Fibroblast of lung (primary cell): ENCODE data around the gene TMEM248. TPM values are rescaled to one million over a fixed set of nuclear protein-coding genes. Genes with fewer than 3 reads are reported as not detected.

Experiments used
- DNase-seq, 2 donors: peaks; one replicate each; pipeline versions ENCODE4 v3.0.0 to v3.0.0-alpha.2; 2010; ENCODE audit warnings: low read depth in 2 of 2
- H2AFZ ChIP-seq: 2 replicates; pipeline ENCODE4 v1.5.1; 2012; ENCODE audit warnings: low read length, control low read depth, inconsistent platforms
- H3K27ac ChIP-seq: 2 replicates; pipeline ENCODE4 v1.5.1; 2011; ENCODE audit warnings: low read length, control low read depth; ENCODE audit not compliant: insufficient read depth
- H3K27me3 ChIP-seq: 2 replicates; pipeline ENCODE4 v1.5.1; 2011; ENCODE audit warnings: mild to moderate bottlenecking, low read length; ENCODE audit not compliant: control insufficient read depth, insufficient read depth
- H3K36me3 ChIP-seq: 2 replicates; pipeline ENCODE4 v1.5.1; 2011; ENCODE audit warnings: low read length; ENCODE audit not compliant: control insufficient read depth, insufficient read depth
- H3K4me1 ChIP-seq: 2 replicates; pipeline ENCODE4 v1.5.1; 2011; ENCODE audit warnings: low read length; ENCODE audit not compliant: control insufficient read depth, insufficient read depth; ENCODE audit errors: extremely low read depth
- H3K4me2 ChIP-seq: 2 replicates; pipeline ENCODE4 v1.5.1; 2011; ENCODE audit warnings: low read length, control low read depth; ENCODE audit not compliant: insufficient read depth; ENCODE audit errors: extremely low read depth
- H3K4me3 ChIP-seq, 4 experiments: fragments of 200-600 bp in 1 of 4; sonication (generic) in 1 of 4; replicated peaks in 1 of 4; 2 replicates each; pipeline ENCODE4 v1.5.1; 2011 to 2016; ENCODE audit warnings: low read length in 4 of 4, low read depth in 3 of 4, mild to moderate bottlenecking in 3 of 4, control low read depth in 2 of 4, inconsistent platforms in 1 of 4, mixed read lengths in 1 of 4; ENCODE audit not compliant: insufficient read depth in 1 of 4; ENCODE audit errors: control extremely low read depth in 1 of 4
- H3K79me2 ChIP-seq: 2 replicates; pipeline ENCODE4 v1.5.1; 2012; ENCODE audit warnings: mild to moderate bottlenecking, low read length, inconsistent platforms; ENCODE audit not compliant: control insufficient read depth, insufficient read depth
- H3K9ac ChIP-seq: 2 replicates; pipeline ENCODE4 v1.5.1; 2011; ENCODE audit warnings: mild to moderate bottlenecking, low read length, control low read depth; ENCODE audit not compliant: insufficient read depth
- H3K9me3 ChIP-seq: 2 replicates; pipeline ENCODE4 v1.5.1; 2012; ENCODE audit warnings: low read depth, low read length; ENCODE audit not compliant: control insufficient read depth, insufficient read depth
- H4K20me1 ChIP-seq: 2 replicates; pipeline ENCODE4 v1.5.1; 2011; ENCODE audit warnings: low read length; ENCODE audit not compliant: control insufficient read depth, insufficient read depth; ENCODE audit errors: extremely low read depth
- EZH2 ChIP-seq: IDR thresholded peaks from 2 replicates; pipeline ENCODE4 v1.5.1; 2012; ENCODE audit warnings: low read length, control low read depth, mild to moderate bottlenecking; ENCODE audit errors: missing control alignments
- polyA plus RNA-seq, 2 donors: library from polyadenylated mRNA; depleted of rRNA in 1 of 2; stranded (reverse) in 1 of 2; unstranded in 1 of 2; fragments of >200 nt; gene quantifications; 2 replicates each; pipeline ENCODE4 v1.2.1, GENCODE V29; 2011 to 2012; ENCODE audit warnings: missing spikeins in 1 of 2
- total RNA-seq: library from RNA; depleted of rRNA; stranded (reverse); fragments of >200 nt; gene quantifications from 2 replicates; pipeline ENCODE4 v1.2.1, GENCODE V29; 2014
- TF ChIP-seq, protein P1 (sequence below), 2 donors: IDR thresholded peaks in 1 of 2; conservative IDR thresholded peaks in 1 of 2; 1 replicate in 1 of 2; 2 replicates in 1 of 2; pipeline ENCODE4 v1.5.1; 2011 to 2012; ENCODE audit warnings: low read length in 2 of 2, control low read depth in 1 of 2, inconsistent platforms in 1 of 2, low read depth in 1 of 2, mild to moderate bottlenecking in 1 of 2

The TMEM248 gene
- total and polyA plus RNA-seq, 2 donors (not counting 1 experiment from before 2014, with no cell fraction given) = 65.7 to 162 TPM

DNA sequence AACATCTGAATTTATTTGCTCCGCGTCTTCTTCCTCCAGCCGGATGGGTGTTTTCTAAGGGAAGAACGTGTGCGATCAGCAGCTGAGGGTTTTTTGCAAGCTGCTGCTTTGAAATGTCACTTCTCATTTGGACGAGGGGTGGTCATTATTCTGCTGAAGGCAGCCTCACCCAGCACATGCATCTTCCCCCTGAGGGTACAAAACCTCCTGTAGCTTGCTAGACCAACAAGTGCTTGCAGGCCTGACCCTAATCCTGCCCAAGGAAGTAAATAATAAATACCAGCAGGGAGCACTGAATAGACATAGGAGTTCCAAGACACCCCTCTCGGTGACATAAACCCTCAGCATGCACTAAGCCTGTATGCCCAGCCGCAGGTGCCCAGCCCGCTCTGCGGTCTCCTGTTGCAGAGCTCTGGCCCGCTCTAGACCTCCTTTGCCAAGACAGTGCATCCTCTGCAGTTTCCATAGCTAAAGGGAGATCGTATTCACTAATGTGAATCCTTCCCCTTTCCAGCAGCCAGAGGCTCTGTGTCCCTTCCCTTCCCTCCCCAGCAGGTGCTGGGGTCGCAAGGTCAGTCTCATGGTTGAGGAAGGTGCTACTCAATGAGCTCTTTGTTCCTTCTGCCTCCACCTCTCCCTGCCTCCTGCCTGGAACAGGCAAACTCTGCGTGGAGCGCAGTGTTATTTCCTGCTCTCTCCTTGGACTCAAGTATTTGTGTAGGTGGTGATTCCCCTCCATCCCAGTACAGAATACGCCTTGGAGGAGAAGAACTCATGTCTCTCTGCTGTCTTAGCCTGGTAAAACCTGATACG lies 37.7 kb downstream of the TMEM248 start:
- no peak for DNase-seq
- Histone ChIP-seq H3K27me3 (no peaks in the 10 kb centered on the region), H3K4me1 (no peaks in the 10 kb centered on the region), H4K20me1 (no peaks in the 10 kb centered on the region), H2AFZ (no peak overlapping the region), H3K36me3 (peaks cover 20% of the 10 kb centered on the region), H3K4me2 (no peak overlapping the region), H3K79me2 (no peaks in the 10 kb centered on the region), H3K4me3 (no peak overlapping the region), H3K9me3 (no peaks in the 10 kb centered on the region), H3K27ac (no peak overlapping the region), H3K9ac (no peak overlapping the region)
- TF ChIP-seq, protein P1, sequence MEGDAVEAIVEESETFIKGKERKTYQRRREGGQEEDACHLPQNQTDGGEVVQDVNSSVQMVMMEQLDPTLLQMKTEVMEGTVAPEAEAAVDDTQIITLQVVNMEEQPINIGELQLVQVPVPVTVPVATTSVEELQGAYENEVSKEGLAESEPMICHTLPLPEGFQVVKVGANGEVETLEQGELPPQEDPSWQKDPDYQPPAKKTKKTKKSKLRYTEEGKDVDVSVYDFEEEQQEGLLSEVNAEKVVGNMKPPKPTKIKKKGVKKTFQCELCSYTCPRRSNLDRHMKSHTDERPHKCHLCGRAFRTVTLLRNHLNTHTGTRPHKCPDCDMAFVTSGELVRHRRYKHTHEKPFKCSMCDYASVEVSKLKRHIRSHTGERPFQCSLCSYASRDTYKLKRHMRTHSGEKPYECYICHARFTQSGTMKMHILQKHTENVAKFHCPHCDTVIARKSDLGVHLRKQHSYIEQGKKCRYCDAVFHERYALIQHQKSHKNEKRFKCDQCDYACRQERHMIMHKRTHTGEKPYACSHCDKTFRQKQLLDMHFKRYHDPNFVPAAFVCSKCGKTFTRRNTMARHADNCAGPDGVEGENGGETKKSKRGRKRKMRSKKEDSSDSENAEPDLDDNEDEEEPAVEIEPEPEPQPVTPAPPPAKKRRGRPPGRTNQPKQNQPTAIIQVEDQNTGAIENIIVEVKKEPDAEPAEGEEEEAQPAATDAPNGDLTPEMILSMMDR (conservative IDR thresholded peaks at IDR 0.05 in 1 of 2, IDR thresholded peaks at IDR 0.05 in 1 of 2; ENCODE audit: low read depth in 1 of 2, low read length in 2 of 2) = no peak
- TF ChIP-seq EZH2 = no peak

DNA sequence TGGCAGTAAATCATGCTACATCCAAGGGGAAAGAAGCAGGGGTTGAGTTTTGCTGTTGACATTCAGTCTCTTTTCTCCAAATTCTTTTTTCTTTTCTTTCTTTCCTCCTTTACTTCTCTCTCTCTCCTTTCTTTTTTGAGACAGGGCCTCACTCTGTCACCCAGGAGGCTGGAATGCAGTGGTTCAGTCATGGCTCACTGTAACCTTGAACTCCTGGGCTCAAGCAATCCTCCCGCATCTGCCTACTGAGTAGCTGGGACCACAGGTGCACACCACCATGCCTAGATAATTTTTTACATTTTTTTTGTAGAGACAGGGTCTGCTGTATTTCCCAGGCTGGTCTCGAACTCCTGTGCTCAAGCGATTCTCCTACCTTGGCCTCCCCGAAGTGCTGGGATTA lies 39.2 kb downstream of the TMEM248 start:
- H3K27ac ChIP-seq = no peak overlapping the region
- TF ChIP-seq, protein P1 (conservative IDR thresholded peaks at IDR 0.05 in 1 of 2, IDR thresholded peaks at IDR 0.05 in 1 of 2; ENCODE audit: low read depth in 1 of 2, low read length in 2 of 2) = no peak
- no peak for TF ChIP-seq EZH2
- DNase-seq = no peak
- H3K36me3 ChIP-seq = peaks cover 15% of the 10 kb centered on the region
- H2AFZ ChIP-seq = no peak overlapping the region
- no peaks in the 10 kb centered on the region for H3K4me1 ChIP-seq
- no peak overlapping the region for H3K4me2 ChIP-seq
- H3K4me3 ChIP-seq = no peak overlapping the region
- no peaks in the 10 kb centered on the region for H3K27me3 ChIP-seq
- H4K20me1 ChIP-seq = no peaks in the 10 kb centered on the region
- H3K79me2 ChIP-seq = no peaks in the 10 kb centered on the region
- no peak overlapping the region for H3K9ac ChIP-seq
- no peaks in the 10 kb centered on the region for H3K9me3 ChIP-seq

GRCh38 chr7:66961096-66961495 lies 40.1 kb downstream of the TMEM248 start:
- no peak overlapping the region for H3K27ac ChIP-seq
- H4K20me1 ChIP-seq = no peaks in the 10 kb centered on the region
- no peak overlapping the region for H2AFZ ChIP-seq
- DNase-seq = no peak
- no peaks in the 10 kb centered on the region for H3K27me3 ChIP-seq
- H3K4me2 ChIP-seq = no peak overlapping the region
- no peaks in the 10 kb centered on the region for H3K4me1 ChIP-seq
- no peak overlapping the region for H3K4me3 ChIP-seq
- H3K9ac ChIP-seq = no peak overlapping the region
- H3K79me2 ChIP-seq = no peaks in the 10 kb centered on the region
- no peaks in the 10 kb centered on the region for H3K9me3 ChIP-seq
- TF ChIP-seq, protein P1 (conservative IDR thresholded peaks at IDR 0.05 in 1 of 2, IDR thresholded peaks at IDR 0.05 in 1 of 2; ENCODE audit: low read depth in 1 of 2, low read length in 2 of 2) = no peak
- no peak for TF ChIP-seq EZH2
- H3K36me3 ChIP-seq = peaks cover 12% of the 10 kb centered on the region
